ENCODE measurements around the gene USH2A. TPM values are rescaled to one million over a fixed set of nuclear protein-coding genes. Genes with fewer than 3 reads are reported as not detected.

Gene USH2A
- polyA plus RNA-seq, 1 donor from 2014 or later: 0.17 TPM

DNA sequence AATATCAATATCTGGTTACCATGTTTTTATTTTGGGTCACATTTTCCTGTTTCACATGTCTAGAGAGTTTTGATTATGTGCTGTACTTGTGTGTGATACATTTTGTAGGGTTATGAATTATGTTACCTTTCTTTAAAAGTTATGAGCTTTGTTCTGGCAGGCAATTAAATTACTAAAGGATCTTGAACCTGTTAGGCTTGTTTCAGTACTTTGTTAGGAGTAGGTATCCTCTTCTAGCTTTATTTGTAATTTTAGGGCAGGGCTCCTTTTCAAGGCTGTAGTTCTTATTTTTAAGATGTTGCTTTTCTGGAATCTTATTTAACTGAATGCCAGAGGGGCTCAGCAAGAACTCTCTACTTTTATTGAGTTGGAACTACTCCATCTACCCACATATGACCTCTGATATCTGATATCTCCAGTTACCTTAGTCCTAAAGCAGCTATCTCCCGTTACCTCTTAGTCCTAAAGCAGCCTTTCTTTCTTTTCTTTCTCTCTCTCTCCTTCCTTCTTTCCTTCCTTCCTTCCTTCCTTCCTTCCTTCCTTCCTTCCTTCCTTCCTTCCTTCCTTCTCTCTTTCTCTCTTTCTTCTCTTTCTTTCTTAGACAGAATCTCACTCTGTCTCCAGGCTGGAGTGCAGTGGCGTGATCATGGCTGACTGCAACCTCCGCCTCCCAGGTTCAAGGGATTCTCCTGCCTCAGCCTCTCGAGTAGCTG lies 832.3 kb downstream of the USH2A start:
- Histone ChIP-seq H3K79me2 (replicated peaks; ENCODE audit: insufficient read depth, low read length) (no peaks in the 10 kb centered on the region), H3K27me3 (ENCODE audit: insufficient read depth, low read depth, low read length) (no peaks in the 10 kb centered on the region), H3K4me2 (ENCODE audit: low read length) (no peak overlapping the region), H3K4me3 (ENCODE audit: low read length) (no peak overlapping the region), H3K27ac (ENCODE audit: low read length) (no peak overlapping the region), H3K9me2 (ENCODE audit: insufficient read depth, low read length) (no peaks in the 10 kb centered on the region), H3F3A (ENCODE audit: insufficient read depth, low read length, poor library complexity, severe bottlenecking) (no peaks in the 10 kb centered on the region), H3K36me3 (ENCODE audit: insufficient read depth, low read length) (peaks cover 5% of the 10 kb centered on the region), H2AFZ (ENCODE audit: low read depth, low read length) (no peak overlapping the region), H3K9me3 (ENCODE audit: low read length) (no peaks in the 10 kb centered on the region), H3K9ac (ENCODE audit: low read length) (no peak overlapping the region), H4K20me1 (ENCODE audit: insufficient read depth) (no peaks in the 10 kb centered on the region)
- TF ChIP-seq, protein P1, sequence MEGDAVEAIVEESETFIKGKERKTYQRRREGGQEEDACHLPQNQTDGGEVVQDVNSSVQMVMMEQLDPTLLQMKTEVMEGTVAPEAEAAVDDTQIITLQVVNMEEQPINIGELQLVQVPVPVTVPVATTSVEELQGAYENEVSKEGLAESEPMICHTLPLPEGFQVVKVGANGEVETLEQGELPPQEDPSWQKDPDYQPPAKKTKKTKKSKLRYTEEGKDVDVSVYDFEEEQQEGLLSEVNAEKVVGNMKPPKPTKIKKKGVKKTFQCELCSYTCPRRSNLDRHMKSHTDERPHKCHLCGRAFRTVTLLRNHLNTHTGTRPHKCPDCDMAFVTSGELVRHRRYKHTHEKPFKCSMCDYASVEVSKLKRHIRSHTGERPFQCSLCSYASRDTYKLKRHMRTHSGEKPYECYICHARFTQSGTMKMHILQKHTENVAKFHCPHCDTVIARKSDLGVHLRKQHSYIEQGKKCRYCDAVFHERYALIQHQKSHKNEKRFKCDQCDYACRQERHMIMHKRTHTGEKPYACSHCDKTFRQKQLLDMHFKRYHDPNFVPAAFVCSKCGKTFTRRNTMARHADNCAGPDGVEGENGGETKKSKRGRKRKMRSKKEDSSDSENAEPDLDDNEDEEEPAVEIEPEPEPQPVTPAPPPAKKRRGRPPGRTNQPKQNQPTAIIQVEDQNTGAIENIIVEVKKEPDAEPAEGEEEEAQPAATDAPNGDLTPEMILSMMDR (IDR thresholded peaks at IDR 0.05; ENCODE audit: poor library complexity, severe bottlenecking): no peak
- TF ChIP-seq SMC3 (conservative IDR thresholded peaks at IDR 0.05; ENCODE audit: poor library complexity) (no peak), TAF1 (IDR thresholded peaks at IDR 0.05; ENCODE audit: low read depth) (no peak), RAD21 (conservative IDR thresholded peaks at IDR 0.05) (no peak), EP300 (conservative IDR thresholded peaks at IDR 0.05; ENCODE audit: poor library complexity, severe bottlenecking) (no peak), POLR2AphosphoS5 (IDR thresholded peaks at IDR 0.05) (no peak), EZH2 (IDR thresholded peaks at IDR 0.05; ENCODE audit: borderline replicate concordance, insufficient read depth, low read length, poor library complexity, severe bottlenecking) (no peak), MXI1 (conservative IDR thresholded peaks at IDR 0.05; ENCODE audit: poor library complexity, severe bottlenecking) (no peak)
- TF ChIP-seq, protein P2, sequence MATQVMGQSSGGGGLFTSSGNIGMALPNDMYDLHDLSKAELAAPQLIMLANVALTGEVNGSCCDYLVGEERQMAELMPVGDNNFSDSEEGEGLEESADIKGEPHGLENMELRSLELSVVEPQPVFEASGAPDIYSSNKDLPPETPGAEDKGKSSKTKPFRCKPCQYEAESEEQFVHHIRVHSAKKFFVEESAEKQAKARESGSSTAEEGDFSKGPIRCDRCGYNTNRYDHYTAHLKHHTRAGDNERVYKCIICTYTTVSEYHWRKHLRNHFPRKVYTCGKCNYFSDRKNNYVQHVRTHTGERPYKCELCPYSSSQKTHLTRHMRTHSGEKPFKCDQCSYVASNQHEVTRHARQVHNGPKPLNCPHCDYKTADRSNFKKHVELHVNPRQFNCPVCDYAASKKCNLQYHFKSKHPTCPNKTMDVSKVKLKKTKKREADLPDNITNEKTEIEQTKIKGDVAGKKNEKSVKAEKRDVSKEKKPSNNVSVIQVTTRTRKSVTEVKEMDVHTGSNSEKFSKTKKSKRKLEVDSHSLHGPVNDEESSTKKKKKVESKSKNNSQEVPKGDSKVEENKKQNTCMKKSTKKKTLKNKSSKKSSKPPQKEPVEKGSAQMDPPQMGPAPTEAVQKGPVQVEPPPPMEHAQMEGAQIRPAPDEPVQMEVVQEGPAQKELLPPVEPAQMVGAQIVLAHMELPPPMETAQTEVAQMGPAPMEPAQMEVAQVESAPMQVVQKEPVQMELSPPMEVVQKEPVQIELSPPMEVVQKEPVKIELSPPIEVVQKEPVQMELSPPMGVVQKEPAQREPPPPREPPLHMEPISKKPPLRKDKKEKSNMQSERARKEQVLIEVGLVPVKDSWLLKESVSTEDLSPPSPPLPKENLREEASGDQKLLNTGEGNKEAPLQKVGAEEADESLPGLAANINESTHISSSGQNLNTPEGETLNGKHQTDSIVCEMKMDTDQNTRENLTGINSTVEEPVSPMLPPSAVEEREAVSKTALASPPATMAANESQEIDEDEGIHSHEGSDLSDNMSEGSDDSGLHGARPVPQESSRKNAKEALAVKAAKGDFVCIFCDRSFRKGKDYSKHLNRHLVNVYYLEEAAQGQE (IDR thresholded peaks at IDR 0.05; ENCODE audit: borderline replicate concordance): no peak

DNA sequence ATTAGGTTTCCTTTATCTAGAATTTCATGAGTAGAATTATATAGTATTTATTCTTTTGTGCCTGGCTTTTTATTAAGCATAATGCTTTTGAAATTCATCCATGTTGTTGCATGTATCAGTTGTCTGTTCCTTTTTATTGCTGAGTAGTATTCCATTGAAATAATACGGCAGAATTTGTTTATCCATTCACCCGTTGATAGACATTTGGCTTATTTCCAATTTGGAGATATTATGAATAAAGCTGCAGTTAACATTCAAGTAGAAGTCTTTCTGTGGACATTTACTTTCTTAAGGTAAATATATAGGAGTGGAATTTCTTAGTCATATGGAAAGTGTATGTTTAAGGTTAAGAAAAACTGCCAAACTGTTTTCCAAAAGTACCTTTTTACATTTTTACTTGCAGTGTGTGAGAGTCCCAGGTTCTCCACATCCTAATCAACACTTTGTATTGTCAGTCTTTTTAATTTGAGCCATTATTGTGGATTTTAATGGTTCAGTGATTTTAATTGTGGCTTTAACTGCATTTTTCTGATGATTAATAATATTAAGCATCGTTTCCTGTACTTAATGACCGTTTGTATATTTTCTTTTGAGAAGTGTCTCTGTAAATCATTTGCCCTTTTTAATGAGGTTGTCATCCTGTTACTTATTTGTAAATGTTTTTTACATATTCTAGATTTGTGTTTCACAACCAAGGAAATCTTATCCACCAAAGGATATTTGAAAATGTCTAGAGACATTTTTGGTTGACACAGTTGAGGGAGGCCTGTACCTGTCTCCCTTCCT lies 833.4 kb downstream of the USH2A start:
- H2AFZ ChIP-seq (ENCODE audit: low read depth, low read length): no peak overlapping the region
- H3K9me3 ChIP-seq (ENCODE audit: low read length): no peaks in the 10 kb centered on the region
- no peaks in the 10 kb centered on the region for H3K79me2 ChIP-seq (replicated peaks; ENCODE audit: insufficient read depth, low read length)
- H3K9me2 ChIP-seq (ENCODE audit: insufficient read depth, low read length): no peaks in the 10 kb centered on the region
- TF ChIP-seq EZH2 (IDR thresholded peaks at IDR 0.05; ENCODE audit: borderline replicate concordance, insufficient read depth, low read length, poor library complexity, severe bottlenecking): no peak
- TF ChIP-seq TAF1 (IDR thresholded peaks at IDR 0.05; ENCODE audit: low read depth): no peak
- TF ChIP-seq, protein P1 (IDR thresholded peaks at IDR 0.05; ENCODE audit: poor library complexity, severe bottlenecking): no peak
- TF ChIP-seq RAD21 (conservative IDR thresholded peaks at IDR 0.05): no peak
- TF ChIP-seq MXI1 (conservative IDR thresholded peaks at IDR 0.05; ENCODE audit: poor library complexity, severe bottlenecking): no peak
- TF ChIP-seq, protein P2 (IDR thresholded peaks at IDR 0.05; ENCODE audit: borderline replicate concordance): no peak
- no peak for TF ChIP-seq EP300 (conservative IDR thresholded peaks at IDR 0.05; ENCODE audit: poor library complexity, severe bottlenecking)
- TF ChIP-seq SMC3 (conservative IDR thresholded peaks at IDR 0.05; ENCODE audit: poor library complexity): no peak
- no peak for TF ChIP-seq POLR2AphosphoS5 (IDR thresholded peaks at IDR 0.05)
- H3K4me3 ChIP-seq (ENCODE audit: low read length): no peak overlapping the region
- no peak overlapping the region for H3K4me2 ChIP-seq (ENCODE audit: low read length)
- no peak overlapping the region for H3K27ac ChIP-seq (ENCODE audit: low read length)
- H3K9ac ChIP-seq (ENCODE audit: low read length): no peak overlapping the region
- no peaks in the 10 kb centered on the region for H4K20me1 ChIP-seq (ENCODE audit: insufficient read depth)
- no peaks in the 10 kb centered on the region for H3F3A ChIP-seq (ENCODE audit: insufficient read depth, low read length, poor library complexity, severe bottlenecking)
- no peaks in the 10 kb centered on the region for H3K27me3 ChIP-seq (ENCODE audit: insufficient read depth, low read depth, low read length)
- H3K36me3 ChIP-seq (ENCODE audit: insufficient read depth, low read length): peaks cover 5% of the 10 kb centered on the region
